Measurements from ENCODE around the gene ARMC2.
"Not testable (repeated sequence)": the region's sequence is repeated elsewhere in the genome, so short reads cannot be mapped to it uniquely, and the experiment has no call there.

The ARMC2 gene

DNA sequence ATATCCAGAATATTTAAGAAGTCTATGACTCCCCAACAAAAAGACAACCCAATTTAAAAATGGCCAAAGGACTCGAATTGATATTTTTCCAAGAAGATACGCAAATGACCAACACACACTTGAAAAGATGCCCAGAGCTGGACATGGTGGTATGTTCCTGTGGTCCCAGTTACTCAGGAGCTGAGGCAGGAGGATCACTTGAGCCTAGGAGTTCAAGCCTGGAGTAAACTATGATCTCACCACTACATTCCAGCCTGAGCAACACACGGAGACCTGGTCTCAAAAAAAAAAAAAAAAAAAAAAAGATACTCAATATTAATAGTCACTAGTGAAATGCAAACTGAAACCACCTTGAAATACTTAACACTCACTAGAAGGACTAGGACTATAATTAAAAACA is 12.2 kb upstream of the ARMC2 start:
- DNase-seq: no peak

DNA sequence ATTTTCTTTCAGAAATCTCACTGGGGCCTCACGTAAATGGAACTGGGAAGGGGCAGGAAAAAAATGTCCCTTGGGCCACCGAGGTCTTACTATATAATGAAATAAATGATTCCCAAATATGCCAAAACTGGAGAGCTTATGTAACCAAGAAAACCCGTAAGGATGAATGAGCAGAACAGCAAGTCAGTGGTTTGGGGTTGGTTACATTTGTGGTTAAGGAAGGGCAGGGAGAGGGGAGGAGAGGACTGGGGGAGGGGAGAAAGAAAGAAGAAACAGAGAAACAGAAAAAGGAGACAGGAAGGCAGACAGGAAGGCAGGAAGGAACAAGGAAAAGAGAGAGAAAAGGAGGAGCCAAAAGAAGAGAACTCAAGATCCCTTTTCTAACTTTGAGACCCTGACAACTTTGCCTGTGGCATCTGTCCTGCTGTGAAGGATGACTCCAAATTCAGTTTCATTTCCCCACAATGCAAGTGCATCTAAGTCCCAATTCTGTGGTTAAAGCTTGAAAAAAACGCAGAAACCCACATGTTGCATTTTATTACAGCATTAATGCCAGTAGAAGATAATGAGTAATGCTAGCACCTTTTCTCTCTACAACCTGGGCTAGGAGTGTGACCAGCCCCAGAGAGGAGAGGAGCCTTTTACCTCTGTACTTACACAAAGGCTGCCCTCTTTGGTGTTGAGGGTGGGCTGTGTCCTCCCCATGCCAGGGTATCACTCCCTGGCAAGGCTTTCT is 10.8 kb upstream of the ARMC2 start:
- no peak for DNase-seq

GRCh38 chr6:108838101-108838717 is 10.0 kb upstream of the ARMC2 start:
- no peak for DNase-seq

DNA sequence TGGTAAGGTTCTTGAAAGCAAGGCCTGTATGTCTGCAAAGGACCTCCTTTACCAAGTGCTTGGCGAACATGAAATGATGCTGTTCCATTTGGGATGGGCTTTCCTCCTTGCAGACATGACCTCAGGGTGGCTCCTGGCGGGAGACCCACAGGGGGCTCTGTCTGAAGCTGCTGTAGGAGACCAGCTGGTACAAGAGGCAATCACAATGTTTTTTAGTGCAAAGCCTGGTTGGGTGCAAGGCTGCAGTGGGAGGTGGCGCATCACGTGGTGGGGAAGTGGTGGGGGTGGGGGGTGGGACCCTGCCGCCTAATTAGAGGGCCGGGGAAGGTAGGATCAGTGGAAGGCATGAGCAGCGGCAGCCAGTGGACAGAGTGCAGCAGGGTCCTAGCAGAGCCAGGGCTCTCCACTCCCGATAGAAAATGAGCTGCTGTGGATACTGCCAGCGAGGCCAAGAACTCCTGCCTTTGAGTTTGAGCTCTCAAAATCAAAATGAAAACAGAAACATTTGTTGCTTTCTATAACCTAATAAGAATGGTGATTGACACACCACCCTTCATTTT is 9.1 kb upstream of the ARMC2 start:
- DNase-seq: no peak

DNA sequence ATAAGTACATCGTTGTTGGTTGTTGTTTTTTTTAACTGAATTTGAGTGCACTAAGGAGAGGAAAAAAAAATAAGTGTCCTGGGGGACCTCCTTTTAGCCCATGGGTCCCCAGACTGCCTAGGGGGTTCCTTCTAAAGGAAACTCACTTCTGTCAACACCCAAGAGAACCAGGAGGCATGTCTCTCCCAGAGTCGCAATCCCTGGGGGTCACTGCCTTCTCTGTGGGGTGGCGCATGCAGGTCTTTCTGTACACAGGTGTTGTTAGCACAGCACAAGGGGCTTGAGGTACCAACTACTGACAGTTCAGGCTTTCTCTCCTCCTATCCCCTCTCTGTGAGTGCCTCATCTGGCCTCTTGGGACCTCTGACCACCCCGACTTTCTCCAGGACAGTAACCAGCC is 7.3 kb upstream of the ARMC2 start:
- no peak for DNase-seq

GRCh38 chr6:108841377-108841855 is 6.8 kb upstream of the ARMC2 start:
- DNase-seq: no peak

- DNase-seq: no peak
Observed at GRCh38 chr6:108844135-108844534, 4.1 kb upstream of the ARMC2 start.

DNA sequence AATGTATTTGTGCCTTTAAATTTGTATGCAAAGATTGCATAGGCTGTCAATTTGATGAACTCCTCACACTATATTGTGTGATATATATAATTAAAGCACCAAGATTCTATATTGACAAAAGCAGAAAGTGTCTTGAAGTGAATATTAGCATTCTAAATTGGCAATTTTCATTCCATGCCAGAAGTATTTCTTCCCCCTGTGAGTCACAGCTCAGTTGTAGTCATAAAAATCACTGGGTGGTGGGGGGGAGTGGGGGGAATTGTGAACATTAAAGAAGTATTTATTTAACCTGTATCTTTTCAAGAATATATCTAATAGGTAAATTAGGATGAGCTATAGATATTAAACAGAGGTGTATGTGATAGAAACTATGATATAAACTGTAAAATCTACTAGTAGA is 3.1 kb upstream of the ARMC2 start:
- DNase-seq: no peak

DNA sequence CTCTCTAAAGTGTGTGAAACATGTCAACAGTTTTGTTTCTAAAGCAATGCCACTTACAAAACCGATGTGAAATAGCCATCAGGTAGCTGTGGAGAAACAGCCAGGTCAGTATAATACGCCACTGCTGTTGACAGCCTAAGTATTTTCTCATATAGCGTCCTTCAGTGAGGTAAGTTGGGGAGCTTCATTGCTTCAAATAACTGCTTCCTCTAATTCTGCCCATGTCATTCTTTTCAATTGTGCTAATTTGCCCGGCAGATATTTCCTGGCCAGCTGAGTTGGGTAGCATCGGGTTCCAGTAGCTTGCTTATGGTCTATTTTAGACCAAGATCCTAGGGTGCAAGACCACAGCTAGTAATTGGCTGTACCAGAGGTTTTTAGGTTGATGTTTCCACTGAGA is 2.1 kb upstream of the ARMC2 start:
- no peak for DNase-seq

GRCh38 chr6:108846628-108847027 is 1.6 kb upstream of the ARMC2 start:
- no peak for DNase-seq

DNA sequence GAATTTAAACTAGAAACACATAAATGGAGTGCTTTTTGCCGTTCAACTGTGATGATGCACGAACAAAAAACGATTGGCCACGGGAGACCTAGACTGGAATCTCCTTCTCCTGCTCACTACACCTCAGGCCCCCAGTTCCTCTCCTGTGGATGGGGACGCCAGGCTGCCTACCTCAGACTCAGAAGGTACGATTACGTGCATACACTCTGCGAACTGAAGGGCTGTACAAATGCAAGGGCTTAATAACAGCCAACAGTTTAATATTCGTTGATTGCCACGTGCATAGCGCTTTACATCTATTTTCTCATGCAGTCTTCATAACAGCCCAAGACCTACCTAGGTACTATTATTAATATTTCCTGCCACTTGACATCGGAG is 495 bp upstream of the ARMC2 start:
- no peak for DNase-seq

- DNase-seq: no peak
Observed at GRCh38 chr6:108850669-108851465, 2.6 kb downstream of the ARMC2 start.

DNA sequence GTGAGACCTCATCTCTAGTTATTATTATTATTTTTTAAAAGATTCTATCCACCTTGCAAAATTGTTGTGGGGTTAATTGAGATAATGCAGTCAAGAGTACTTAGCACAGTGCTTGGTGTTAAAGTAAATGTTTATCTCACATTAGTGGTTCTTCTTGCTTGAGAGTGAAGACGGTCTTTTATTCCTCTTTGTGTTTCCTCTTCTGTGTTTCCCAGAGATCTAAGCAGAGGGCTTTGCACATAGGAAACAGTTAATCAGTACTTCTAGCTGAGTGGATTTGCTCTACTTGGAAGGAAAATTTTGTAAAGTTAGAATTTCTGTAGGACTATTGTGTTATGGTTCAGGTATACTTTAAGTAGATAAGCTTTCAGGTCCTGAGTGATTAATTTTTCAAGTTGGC is 3.5 kb downstream of the ARMC2 start:
- DNase-seq: no peak

- no peak for DNase-seq
Observed at GRCh38 chr6:108853077-108853476, 4.9 kb downstream of the ARMC2 start.

DNA sequence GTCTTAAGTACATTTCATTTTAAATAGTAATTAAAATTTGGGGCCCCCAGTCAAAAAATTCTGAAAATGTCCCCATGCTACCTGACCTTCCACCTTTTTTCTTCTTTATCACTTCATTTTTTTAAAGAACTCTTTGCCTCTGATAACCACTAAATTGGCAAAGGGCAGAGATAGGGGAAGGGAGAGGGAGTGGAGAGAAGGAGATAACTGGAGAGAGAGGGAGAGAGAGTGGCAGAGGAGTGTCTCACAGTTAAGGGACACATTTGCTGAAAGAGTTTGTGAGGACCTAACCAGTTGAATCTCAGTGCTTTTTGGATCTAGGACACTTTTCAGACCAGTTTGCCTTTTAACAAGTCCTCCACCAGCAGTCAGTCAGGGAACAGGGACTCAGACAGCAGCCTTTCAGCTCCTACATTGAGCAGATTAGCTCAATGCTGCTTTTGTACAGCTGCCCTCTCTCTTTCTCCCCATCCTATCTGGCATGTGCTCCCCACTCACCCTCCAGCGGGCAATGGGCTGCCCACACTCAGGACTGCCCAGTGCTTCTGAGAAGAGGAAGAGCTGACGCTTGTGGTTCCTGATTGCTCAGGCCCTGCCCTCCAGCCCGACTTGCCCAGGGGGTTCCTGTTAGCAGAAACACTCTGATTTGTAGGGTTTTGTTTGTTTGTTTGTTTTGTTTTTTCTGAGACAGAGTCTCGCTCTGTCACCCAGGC is 14.4 kb downstream of the ARMC2 start:
- no peak for DNase-seq

DNA sequence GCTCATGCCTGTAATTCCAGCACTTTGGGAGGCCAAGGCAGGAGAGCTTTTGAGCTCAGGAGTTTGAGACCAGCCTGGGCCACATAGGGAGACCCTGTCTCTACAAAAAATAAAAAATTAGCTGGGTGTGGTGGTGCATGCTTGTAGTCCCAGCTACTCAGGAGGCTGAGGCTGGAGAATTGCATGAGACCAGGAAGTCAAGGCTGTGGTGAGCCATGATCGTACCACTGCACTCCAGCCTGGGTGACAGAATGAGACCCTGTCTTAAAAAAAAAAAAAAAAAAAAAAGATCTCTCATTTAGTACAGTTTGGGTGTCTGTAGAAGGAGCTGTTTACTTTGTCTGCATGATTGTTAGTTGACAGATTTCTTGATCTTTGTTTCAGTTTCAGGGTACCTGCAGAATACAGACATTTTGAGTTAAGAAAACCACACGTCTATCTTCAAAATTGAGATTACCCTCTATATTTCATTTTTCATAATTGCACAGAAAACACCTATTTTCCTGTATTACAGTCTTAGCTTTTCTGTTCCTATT is 17.6 kb downstream of the ARMC2 start:
- not testable (repeated sequence) for DNase-seq

- no peak for DNase-seq
Observed at GRCh38 chr6:108866798-108867197, 18.6 kb downstream of the ARMC2 start.

- no peak for DNase-seq
Observed at GRCh38 chr6:108868647-108869046, 20.4 kb downstream of the ARMC2 start.

DNA sequence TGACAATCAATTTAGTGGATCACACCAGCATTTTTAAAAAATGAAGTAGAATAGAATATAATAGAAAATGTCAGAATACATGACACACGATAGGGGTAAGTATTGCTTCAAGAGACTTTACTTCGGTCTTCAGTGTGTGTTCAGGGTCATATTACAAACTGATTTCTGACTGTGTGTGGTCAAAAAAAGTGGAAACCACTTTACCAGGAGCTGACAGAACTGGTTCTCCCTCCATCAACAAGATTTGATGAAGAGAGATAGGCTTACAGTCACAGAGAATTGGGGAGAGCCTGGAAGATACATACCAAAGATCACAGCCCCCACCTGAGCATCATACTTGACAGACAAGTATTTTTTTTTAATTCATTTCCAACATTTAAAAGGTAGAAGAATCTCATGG is 21.7 kb downstream of the ARMC2 start:
- DNase-seq: no peak

DNA sequence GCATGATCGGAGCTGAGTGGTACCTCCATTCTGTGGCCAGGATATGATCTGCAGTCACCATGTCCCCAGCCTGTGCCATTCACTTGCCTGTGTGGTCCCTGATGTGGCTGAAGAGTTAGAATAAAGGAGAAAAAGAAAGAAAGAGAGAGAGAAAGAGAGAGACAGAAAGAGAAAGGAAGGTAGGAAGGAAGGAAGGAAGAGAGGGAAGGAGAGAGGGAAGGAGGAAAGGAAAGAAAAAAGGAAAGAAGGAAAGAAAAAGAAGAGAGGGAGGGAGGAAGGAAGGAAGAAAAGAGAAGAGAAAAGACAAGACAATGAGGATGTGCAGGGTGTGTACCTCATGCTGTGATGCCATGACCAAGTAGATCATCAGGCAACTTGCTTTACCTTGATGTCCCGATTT is 22.1 kb downstream of the ARMC2 start:
- DNase-seq: no peak

DNA sequence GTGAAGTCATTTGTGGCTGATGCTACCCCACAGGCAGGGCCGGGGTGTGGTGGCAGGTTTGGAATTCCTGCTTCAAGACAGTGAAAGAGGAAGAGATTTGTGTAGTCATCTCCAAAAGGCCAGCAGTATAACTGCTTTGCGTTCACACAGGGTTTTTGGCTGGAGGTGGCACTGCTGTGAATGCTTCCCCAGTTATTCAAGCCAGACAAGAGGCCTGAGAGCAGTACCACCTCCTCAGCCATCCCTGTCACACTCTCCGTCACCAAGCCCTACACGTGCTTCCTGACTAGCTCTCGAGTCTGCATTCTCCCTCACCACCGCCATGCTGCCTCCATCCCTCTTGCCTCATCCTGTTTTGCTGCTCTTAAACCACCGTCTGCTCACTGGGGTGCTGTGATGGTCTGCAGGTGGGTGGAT is 23.9 kb downstream of the ARMC2 start:
- DNase-seq: no peak

DNA sequence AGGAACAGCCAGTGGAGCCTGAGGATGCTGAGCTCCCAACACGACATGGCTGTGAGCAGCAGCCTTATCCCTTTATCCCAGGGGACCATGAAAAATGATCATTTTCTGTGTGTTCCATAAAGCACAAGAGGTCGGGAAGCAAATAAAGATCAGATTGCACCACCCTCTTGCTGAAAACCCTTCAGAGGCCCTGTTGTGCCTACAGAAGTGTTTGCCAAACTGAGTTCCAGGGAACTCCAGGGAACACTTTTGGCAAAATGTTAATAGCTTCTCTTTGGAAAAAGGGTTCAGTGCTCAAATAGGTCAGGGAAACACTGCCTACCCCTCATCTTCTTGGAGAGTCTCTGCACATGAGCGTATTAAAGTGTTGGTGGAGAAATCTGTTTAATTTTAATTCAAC is 24.4 kb downstream of the ARMC2 start:
- DNase-seq: no peak

GRCh38 chr6:108873251-108873650 is 25.0 kb downstream of the ARMC2 start:
- no peak for DNase-seq
